ENCODE data around the gene OR10X1. TPM values are rescaled to one million over a fixed set of nuclear protein-coding genes. Genes with fewer than 3 reads are reported as not detected.
A peak's percentile ranks its signal among the peaks of the same experiment; 100 is the strongest.

The OR10X1 gene
- total RNA-seq, 1 experiment from 2014 or later = not detected

GRCh38 chr1:158547533-158547932 is 32.2 kb downstream of the OR10X1 start:
- no peaks in the 10 kb centered on the region for H3K27me3 ChIP-seq
- no peak overlapping the region for H3K4me3 ChIP-seq
- H3K9me3 ChIP-seq (replicated peaks) = no peaks in the 10 kb centered on the region
- DNase-seq = no peak
- H3K4me1 ChIP-seq = no peaks in the 10 kb centered on the region
- H3K36me3 ChIP-seq = no peaks in the 10 kb centered on the region
- no peak overlapping the region for H3K27ac ChIP-seq

- no peak for DNase-seq
- Histone ChIP-seq H3K27ac (no peak overlapping the region), H3K27me3 (no peaks in the 10 kb centered on the region), H3K36me3 (no peaks in the 10 kb centered on the region), H3K9me3 (replicated peaks) (no peaks in the 10 kb centered on the region), H3K4me3 (no peak overlapping the region), H3K4me1 (no peaks in the 10 kb centered on the region)
Observed at GRCh38 chr1:158537609-158538008, 42.1 kb downstream of the OR10X1 start.

- DNase-seq = peak in 1 of 2 experiments; percentile 15
- Histone ChIP-seq H3K9me3 (replicated peaks) (no peaks in the 10 kb centered on the region), H3K27me3 (no peaks in the 10 kb centered on the region), H3K36me3 (no peaks in the 10 kb centered on the region), H3K4me3 (no peak overlapping the region), H3K27ac (no peak overlapping the region), H3K4me1 (no peaks in the 10 kb centered on the region)
Observed at GRCh38 chr1:158534496-158534895, 45.2 kb downstream of the OR10X1 start.

Other genes with a start within 250 kb of the OR10X1 start
- gene CD1B, start 248.4 kb downstream of the OR10X1 start, total RNA-seq (2014; rRNA removed; shearing (Covaris generic)) = 0.13 TPM in 1 of 2 replicates, not detected in the other
- gene CD1E, start 226.0 kb downstream of the OR10X1 start, total RNA-seq (2014; rRNA removed; shearing (Covaris generic)) = 0.10 and 0.34 TPM in 2 replicates
- not detected in 2 replicates for gene OR10T2, start 180.4 kb downstream of the OR10X1 start, total RNA-seq (2014; rRNA removed; shearing (Covaris generic))
- gene OR10K2, start 153.7 kb downstream of the OR10X1 start, total RNA-seq (2014; rRNA removed; shearing (Covaris generic)) = not detected in 2 replicates
- gene OR10K1, start 118.1 kb downstream of the OR10X1 start, total RNA-seq (2014; rRNA removed; shearing (Covaris generic)) = not detected in 2 replicates
- not detected in 2 replicates for gene OR10R2, start 107.7 kb downstream of the OR10X1 start, total RNA-seq (2014; rRNA removed; shearing (Covaris generic))
- gene OR6Y1, start 25.5 kb downstream of the OR10X1 start, total RNA-seq (2014; rRNA removed; shearing (Covaris generic)) = not detected in 2 replicates
- gene OR6P1, start 9.3 kb downstream of the OR10X1 start, total RNA-seq (2014; rRNA removed; shearing (Covaris generic)) = not detected in 2 replicates
- not detected in 2 replicates for gene OR10Z1, start 25.4 kb upstream of the OR10X1 start, total RNA-seq (2014; rRNA removed; shearing (Covaris generic))
- gene SPTA1, start 106.8 kb upstream of the OR10X1 start, total RNA-seq (2014; rRNA removed; shearing (Covaris generic)) = not detected in 2 replicates
- not detected in 2 replicates for gene OR6K2, start 120.8 kb upstream of the OR10X1 start, total RNA-seq (2014; rRNA removed; shearing (Covaris generic))
- not detected in 2 replicates for gene OR6K3, start 140.8 kb upstream of the OR10X1 start, total RNA-seq (2014; rRNA removed; shearing (Covaris generic))
- gene OR6K6, start 174.8 kb upstream of the OR10X1 start, total RNA-seq (2014; rRNA removed; shearing (Covaris generic)) = not detected in 2 replicates
- not detected in 2 replicates for gene OR6N1, start 192.3 kb upstream of the OR10X1 start, total RNA-seq (2014; rRNA removed; shearing (Covaris generic))
- gene OR6N2, start 201.3 kb upstream of the OR10X1 start, total RNA-seq (2014; rRNA removed; shearing (Covaris generic)) = not detected in 2 replicates